Tongue (tissue), 2 donors: ENCODE measurements around the gene OR4F16. TPM values are rescaled to one million over a fixed set of nuclear protein-coding genes. Genes with fewer than 3 reads are reported as not detected.
"Not testable (repeated sequence)": the region's sequence is repeated elsewhere in the genome, so short reads cannot be mapped to it uniquely, and the experiment has no call there.

ENCODE experiments used
- DNase-seq: peaks from one replicate; pipeline ENCODE4 v3.0.0-alpha.2; 2015
- total RNA-seq: library from RNA; depleted of rRNA; stranded (reverse); fragments of >200 nt; gene quantifications from one replicate; pipeline ENCODE4 v1.2.3, GENCODE V29; 2014

The OR4F16 gene, protein sequence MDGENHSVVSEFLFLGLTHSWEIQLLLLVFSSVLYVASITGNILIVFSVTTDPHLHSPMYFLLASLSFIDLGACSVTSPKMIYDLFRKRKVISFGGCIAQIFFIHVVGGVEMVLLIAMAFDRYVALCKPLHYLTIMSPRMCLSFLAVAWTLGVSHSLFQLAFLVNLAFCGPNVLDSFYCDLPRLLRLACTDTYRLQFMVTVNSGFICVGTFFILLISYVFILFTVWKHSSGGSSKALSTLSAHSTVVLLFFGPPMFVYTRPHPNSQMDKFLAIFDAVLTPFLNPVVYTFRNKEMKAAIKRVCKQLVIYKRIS
- total RNA-seq = not detected

- not testable (repeated sequence) for DNase-seq
Observed at GRCh38 chr1:686554-686953, at the start of gene OR4F16. OR4F16 (minus strand) TSS chr1:686654; CDS start chr1:686654, 0 bp downstream.

DNA sequence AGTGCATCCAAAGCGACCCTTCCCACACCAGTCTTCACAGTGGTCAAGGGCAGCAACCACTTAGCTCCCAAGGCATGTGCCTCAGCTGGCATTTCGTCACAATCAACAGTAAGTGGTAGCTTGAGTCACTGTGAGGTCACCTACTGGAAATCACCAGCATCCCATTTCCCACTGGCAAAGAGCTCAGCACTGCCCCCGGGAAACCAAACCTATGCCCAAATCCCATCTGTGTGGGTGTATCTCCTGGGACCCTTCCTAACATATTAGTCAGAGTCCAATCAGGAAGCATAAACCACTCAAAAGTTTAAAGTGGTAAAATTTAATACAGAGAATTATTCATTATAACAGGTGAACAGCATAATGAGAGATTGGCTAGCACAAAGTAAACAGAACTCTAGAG is 47.2 kb upstream of the OR4F16 start:
- not testable (repeated sequence) for DNase-seq

DNA sequence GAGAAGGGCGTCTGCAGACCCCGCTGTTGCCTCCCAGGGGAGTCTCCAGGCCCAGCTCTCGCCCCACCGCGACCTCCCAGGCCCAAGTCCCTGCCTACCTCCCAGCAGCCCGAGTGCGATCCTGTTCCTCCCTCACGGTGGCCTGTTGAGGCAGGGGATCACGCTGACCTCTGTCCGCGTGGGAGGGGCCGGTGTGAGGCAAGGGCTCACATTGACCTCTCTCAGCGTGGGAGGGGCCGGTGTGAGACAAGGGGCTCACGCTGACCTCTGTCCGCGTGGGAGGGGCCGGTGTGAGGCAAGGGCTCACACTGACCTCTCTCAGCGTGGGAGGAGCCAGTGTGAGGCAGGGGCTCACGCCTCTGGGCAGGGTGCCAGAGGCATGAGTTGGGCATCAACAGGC is 40.6 kb upstream of the OR4F16 start:
- not testable (repeated sequence) for DNase-seq

Other genes with a start within 250 kb of the OR4F16 start
- gene OR4F29, start 235.0 kb downstream of the OR4F16 start, total RNA-seq = not detected
- gene SAMD11, start 237.3 kb upstream of the OR4F16 start, total RNA-seq = 6.1 TPM